GM23338 (cell line): ENCODE measurements around the gene HFE. TPM values are rescaled to one million over a fixed set of nuclear protein-coding genes. Genes with fewer than 3 reads are reported as not detected.

Source experiments
- ATAC-seq: fragments of 200-7000 bp; cut with Tn5 transposase; 3 replicates; pipeline ENCODE4 v1.9.1; 2020
- DNase-seq: peaks from one replicate; pipeline ENCODE4 v3.0.0-alpha.2; 2015; ENCODE audit warnings: low spot score
- H2AFZ ChIP-seq: fragments of 200-600 bp; sonication (generic); 2 replicates; pipeline ENCODE4 v1.8.0; 2016; ENCODE audit warnings: antibody characterized with exemption, mild to moderate bottlenecking, moderate library complexity
- H3F3A ChIP-seq: fragments of 200-600 bp; sonication (generic); replicated peaks from 2 replicates; pipeline ENCODE4 v1.8.0; 2017; ENCODE audit warnings: antibody characterized with exemption, mixed run types, low read depth
- H3K27ac ChIP-seq: fragments of 200-600 bp; sonication (generic); 2 replicates; pipeline ENCODE4 v1.6.1; 2016; ENCODE audit warnings: low read depth
- H3K27me3 ChIP-seq: fragments of 200-600 bp; sonication (generic); 2 replicates; pipeline ENCODE4 v1.8.0; 2016; ENCODE audit warnings: mild to moderate bottlenecking, mixed run types, moderate library complexity; ENCODE audit not compliant: insufficient read depth
- H3K36me3 ChIP-seq: fragments of 200-600 bp; sonication (generic); 2 replicates; pipeline ENCODE4 v1.8.0; 2016; ENCODE audit warnings: mild to moderate bottlenecking; ENCODE audit not compliant: insufficient read depth
- H3K4me1 ChIP-seq: fragments of 200-600 bp; sonication (generic); 2 replicates; pipeline ENCODE4 v1.8.0; 2016; ENCODE audit warnings: mild to moderate bottlenecking, moderate library complexity; ENCODE audit not compliant: insufficient read depth
- H3K4me2 ChIP-seq: fragments of 200-600 bp; sonication (generic); 2 replicates; pipeline ENCODE4 v1.7.1; 2017; ENCODE audit warnings: mixed run types
- H3K4me3 ChIP-seq: fragments of 200-600 bp; sonication (generic); 2 replicates; pipeline ENCODE4 v1.6.1; 2016; ENCODE audit warnings: mixed run types
- H3K79me2 ChIP-seq: fragments of 200-600 bp; sonication (generic); replicated peaks from 2 replicates; pipeline ENCODE4 v1.8.0; 2017; ENCODE audit warnings: mild to moderate bottlenecking; ENCODE audit not compliant: insufficient read depth
- H3K9me2 ChIP-seq: fragments of 200-600 bp; sonication (generic); 2 replicates; pipeline ENCODE4 v1.8.0; 2017; ENCODE audit not compliant: insufficient read depth
- H4K20me1 ChIP-seq: fragments of 200-600 bp; sonication (generic); replicated peaks from 2 replicates; pipeline ENCODE4 v1.8.0; 2017; ENCODE audit warnings: mild to moderate bottlenecking; ENCODE audit not compliant: insufficient read depth
- H3K27ac Mint-ChIP-seq: 2 replicates; pipeline ENCODE4 v1.8.0; 2020; ENCODE audit warnings: inconsistent platforms, mild to moderate bottlenecking, moderate library complexity, mixed read lengths
- H3K27me3 Mint-ChIP-seq: 3 replicates; pipeline ENCODE4 v1.8.0; 2022; ENCODE audit warnings: low read depth, mild to moderate bottlenecking, moderate library complexity, mixed read lengths, inconsistent platforms; ENCODE audit not compliant: insufficient read depth, poor library complexity
- H3K36me3 Mint-ChIP-seq: 3 replicates; pipeline ENCODE4 v1.8.0; 2021; ENCODE audit warnings: low read depth, mild to moderate bottlenecking, inconsistent platforms, moderate library complexity, mixed read lengths
- H3K4me1 Mint-ChIP-seq: 3 replicates; pipeline ENCODE4 v1.8.0; 2020; ENCODE audit warnings: mild to moderate bottlenecking, inconsistent platforms, mixed read lengths
- H3K4me3 Mint-ChIP-seq: 3 replicates; pipeline ENCODE4 v1.8.0; 2021; ENCODE audit warnings: moderate library complexity, mild to moderate bottlenecking, inconsistent platforms, mixed read lengths
- H3K9me3 Mint-ChIP-seq: 3 replicates; pipeline ENCODE4 v1.8.0; 2020; ENCODE audit warnings: moderate library complexity, mild to moderate bottlenecking, inconsistent platforms, mixed read lengths
- CREB1 ChIP-seq: fragments of 250-450 bp; sonication (Bioruptor Pico); IDR thresholded peaks from 2 replicates; pipeline ENCODE4 v1.5.0; 2020; ENCODE audit warnings: low read depth, mild to moderate bottlenecking, moderate library complexity
- ETS1 ChIP-seq: IDR thresholded peaks from 2 replicates; pipeline ENCODE4 v1.6.1; 2016; ENCODE audit warnings: antibody characterized with exemption
- EZH2 ChIP-seq: fragments of 200-600 bp; sonication (generic); IDR thresholded peaks from one replicate; pipeline ENCODE4 v1.8.0; 2017; ENCODE audit warnings: antibody characterized with exemption, mild to moderate bottlenecking, low read depth; ENCODE audit not compliant: unreplicated experiment
- POLR2AphosphoS5 ChIP-seq: IDR thresholded peaks from 2 replicates; pipeline ENCODE4 v1.6.1; 2016; ENCODE audit warnings: antibody characterized with exemption, low read depth
- ZNF114 ChIP-seq: fragments of 250-450 bp; sonication (Bioruptor Pico); IDR thresholded peaks from 2 replicates; pipeline ENCODE4 v1.5.0; 2020; ENCODE audit warnings: mild to moderate bottlenecking, moderate library complexity
- ZNF331 ChIP-seq: fragments of 250-450 bp; sonication (Bioruptor Pico); IDR thresholded peaks from 2 replicates; pipeline ENCODE4 v1.5.0; 2020; ENCODE audit warnings: low read depth, mild to moderate bottlenecking, moderate library complexity
- polyA plus RNA-seq: library from polyadenylated mRNA; unstranded; fragments of >200 nt; fragmentation: Nextera tagmentation; extraction: Ambion mirVana; gene quantifications from 2 replicates; pipeline ENCODE4 v1.2.1, GENCODE V29; 2016
- total RNA-seq: library from RNA; depleted of rRNA; stranded (reverse); fragments of >200 nt; shearing (Covaris generic); gene quantifications from 2 replicates; pipeline ENCODE4 v1.2.3, GENCODE V29; 2014

The HFE gene
- total and polyA plus RNA-seq, 2 experiments from 2014 or later, result 0.53 to 0.63 TPM

GRCh38 chr6:26120807-26121140 lies 33.5 kb downstream of the HFE start:
- H3K4me3 Mint-ChIP-seq, result peak overlapping the region; percentile 37; the same call in 1 of the 3 replicates
- no peaks in the 10 kb centered on the region for H3K36me3 ChIP-seq
- peaks cover 29% of the 10 kb centered on the region for H3K27me3 Mint-ChIP-seq
- H3K4me2 ChIP-seq, result no peak overlapping the region
- H3K27ac ChIP-seq, result peak overlapping the region; percentile 97; the same call in 1 of the 2 replicates
- H4K20me1 ChIP-seq, result peaks cover 6% of the 10 kb centered on the region; the same call in 1 of the 2 replicates
- no peak overlapping the region for H2AFZ ChIP-seq
- H3K79me2 ChIP-seq, result peaks cover 17% of the 10 kb centered on the region
- peaks cover 16% of the 10 kb centered on the region for H3K9me3 Mint-ChIP-seq
- H3K4me1 ChIP-seq, result peaks cover 3% of the 10 kb centered on the region; the same call in 1 of the 2 replicates
- H3K27ac Mint-ChIP-seq, result peak overlapping the region; percentile 100
- ATAC-seq (no peak), DNase-seq (no peak)
- H3K27me3 ChIP-seq, result no peaks in the 10 kb centered on the region
- peaks cover 20% of the 10 kb centered on the region for H3K36me3 Mint-ChIP-seq
- no peaks in the 10 kb centered on the region for H3K9me2 ChIP-seq
- TF ChIP-seq POLR2AphosphoS5 (no peak), ETS1 (no peak)
- no peak overlapping the region for H3K4me3 ChIP-seq
- 0 out of 2 replicates have a peak, but pooled peaks cover 6% of the 10 kb centered on the region for H3F3A ChIP-seq
- peaks cover 15% of the 10 kb centered on the region for H3K4me1 Mint-ChIP-seq

GRCh38 chr6:26121141-26122004 lies 34.1 kb downstream of the HFE start:
- Histone ChIP-seq H4K20me1 (peaks cover 6% of the 10 kb centered on the region; the same call in 1 of the 2 replicates), H3K79me2 (peaks cover 23% of the 10 kb centered on the region), H3K9me2 (no peaks in the 10 kb centered on the region), H3K4me3 (no peak overlapping the region), H3K36me3 (no peaks in the 10 kb centered on the region), H3K4me1 (peaks cover 3% of the 10 kb centered on the region; the same call in 1 of the 2 replicates), H3F3A (0 out of 2 replicates have a peak, but pooled peaks cover 6% of the 10 kb centered on the region), H3K27ac (peak overlapping the region; percentile 97), H3K27me3 (no peaks in the 10 kb centered on the region), H3K4me2 (0 out of 2 replicates have a peak overlapping the region, but pooled peaks have one; percentile 6), H2AFZ (no peak overlapping the region)
- Mint-ChIP-seq H3K27me3 (peaks cover 32% of the 10 kb centered on the region), H3K4me1 (peaks cover 15% of the 10 kb centered on the region), H3K36me3 (peaks cover 25% of the 10 kb centered on the region), H3K9me3 (peaks cover 16% of the 10 kb centered on the region), H3K27ac (peak overlapping the region; percentile 100), H3K4me3 (peak overlapping the region; percentile 37; the same call in 2 of the 3 replicates)
- ATAC-seq, result no peak
- DNase-seq, result no peak
- no peak for TF ChIP-seq ZNF331 (CRISPR knock-in tag)
- TF ChIP-seq ETS1, result no peak
- TF ChIP-seq ZNF114 (CRISPR knock-in tag), result no peak
- no peak for TF ChIP-seq EZH2
- no peak for TF ChIP-seq CREB1
